NT2/D1 (cell line): ENCODE data around the gene SCAANT1.

Experiments
- DNase-seq: peaks from one replicate; pipeline ENCODE4 v3.0.0-alpha.2; 2011; ENCODE audit warnings: low read depth, low spot score
- H3K27me3 ChIP-seq: 2 replicates; pipeline ENCODE4 v1.6.0; 2011; ENCODE audit warnings: mild to moderate bottlenecking; ENCODE audit not compliant: insufficient read length, insufficient read depth
- H3K36me3 ChIP-seq: 2 replicates; pipeline ENCODE4 v1.6.1; 2011; ENCODE audit warnings: mild to moderate bottlenecking, low read length, mixed read lengths; ENCODE audit not compliant: insufficient read depth, insufficient read length
- H3K4me1 ChIP-seq: 2 replicates; pipeline ENCODE4 v1.5.1; 2011; ENCODE audit not compliant: insufficient read depth, insufficient read length
- H3K4me3 ChIP-seq: 2 replicates; pipeline ENCODE4 v1.5.1; 2011; ENCODE audit warnings: low read depth; ENCODE audit not compliant: insufficient read length
- H3K9ac ChIP-seq: 2 replicates; pipeline ENCODE4 v1.6.0; 2011; ENCODE audit warnings: low read depth; ENCODE audit not compliant: insufficient read length
- H3K9me3 ChIP-seq: 2 replicates; pipeline ENCODE4 v1.5.1; 2011; ENCODE audit warnings: mild to moderate bottlenecking, low read length; ENCODE audit not compliant: insufficient read depth
- SUZ12 ChIP-seq: IDR thresholded peaks from 2 replicates; pipeline ENCODE4 v1.6.1; 2011; ENCODE audit not compliant: insufficient read length, insufficient read depth; ENCODE audit errors: extremely low read depth
- YY1 ChIP-seq: IDR thresholded peaks from 2 replicates; pipeline ENCODE4 v1.6.1; 2011; ENCODE audit not compliant: insufficient read length, insufficient read depth
- ZNF274 ChIP-seq: IDR thresholded peaks from 2 replicates; pipeline ENCODE4 v1.6.1; 2011; ENCODE audit warnings: mild to moderate bottlenecking, low read depth, low read length

The SCAANT1 gene

DNA sequence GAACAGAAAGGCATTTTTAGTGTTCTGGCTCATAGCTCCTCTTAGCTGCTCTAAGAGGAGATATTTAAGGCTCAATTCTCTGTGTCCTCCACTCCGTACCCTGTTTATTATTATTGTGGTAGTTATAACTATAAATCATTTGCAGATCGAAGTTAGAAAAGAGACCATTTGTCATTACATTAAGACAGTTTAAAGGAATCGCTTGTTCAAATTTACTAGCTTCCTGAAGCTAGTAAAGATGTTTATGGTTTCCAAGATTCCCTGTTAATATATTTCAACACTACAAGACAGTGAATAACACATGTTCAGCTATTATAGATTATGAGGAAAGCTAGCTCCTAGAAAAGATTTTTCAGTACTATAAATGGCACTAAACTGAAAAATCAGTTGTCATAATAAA is 35.9 kb downstream of the SCAANT1 start:
- peaks cover 4% of the 10 kb centered on the region for H3K36me3 ChIP-seq
- no peaks in the 10 kb centered on the region for H3K4me1 ChIP-seq
- no peaks in the 10 kb centered on the region for H3K27me3 ChIP-seq
- DNase-seq = no peak
- H3K4me3 ChIP-seq = no peak overlapping the region
- H3K9me3 ChIP-seq = no peaks in the 10 kb centered on the region
- no peak overlapping the region for H3K9ac ChIP-seq
- TF ChIP-seq SUZ12 = no peak
- TF ChIP-seq ZNF274 = no peak
- no peak for TF ChIP-seq YY1

DNA sequence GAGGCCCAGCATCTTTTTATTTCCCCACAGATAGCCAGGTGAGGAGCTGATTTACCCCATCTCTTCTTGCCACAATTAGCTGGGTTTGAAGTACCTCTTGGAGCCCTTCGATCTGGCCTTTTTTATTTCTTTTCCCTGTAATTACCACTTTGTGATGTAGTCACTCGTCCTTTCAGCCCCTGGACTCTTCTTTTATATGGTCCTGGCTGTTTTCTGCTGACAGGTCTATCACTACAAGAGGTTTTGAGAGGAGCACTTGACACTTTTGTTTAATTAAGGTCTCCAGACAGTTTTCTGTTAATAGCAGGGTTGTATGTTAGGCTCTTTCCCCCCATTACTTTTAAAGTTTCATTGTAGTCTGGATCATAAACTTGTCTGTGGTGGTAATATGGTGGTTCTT is 36.7 kb downstream of the SCAANT1 start:
- Histone ChIP-seq H3K4me3 (no peak overlapping the region), H3K27me3 (no peaks in the 10 kb centered on the region), H3K9ac (no peak overlapping the region), H3K9me3 (no peaks in the 10 kb centered on the region), H3K36me3 (peaks cover 4% of the 10 kb centered on the region), H3K4me1 (no peaks in the 10 kb centered on the region)
- TF ChIP-seq YY1 = no peak
- TF ChIP-seq SUZ12 = no peak
- TF ChIP-seq ZNF274 = no peak
- DNase-seq = no peak

DNA sequence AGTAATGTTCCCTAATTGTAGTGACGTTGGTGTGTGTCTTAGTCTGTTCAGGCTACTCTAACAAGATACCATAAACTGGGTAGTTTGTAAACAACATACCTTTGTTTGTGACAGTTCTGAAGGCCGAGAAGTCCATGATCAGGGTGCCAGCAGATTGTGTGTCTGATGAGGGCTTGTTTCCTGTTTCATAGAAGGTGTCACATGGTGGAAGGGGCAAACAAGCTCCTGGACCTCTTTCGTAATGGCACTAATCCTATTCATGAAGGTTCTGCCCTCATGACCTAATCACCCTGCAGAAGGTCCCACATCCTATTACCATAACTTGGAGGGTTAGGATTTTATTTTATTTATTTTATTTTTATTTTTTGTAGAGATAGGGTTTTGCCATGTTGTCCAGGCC is 37.4 kb downstream of the SCAANT1 start:
- H3K27me3 ChIP-seq = no peaks in the 10 kb centered on the region
- H3K4me1 ChIP-seq = no peaks in the 10 kb centered on the region
- H3K9me3 ChIP-seq = no peaks in the 10 kb centered on the region
- TF ChIP-seq ZNF274 (no peak), SUZ12 (no peak)
- no peak for DNase-seq
- H3K9ac ChIP-seq = no peak overlapping the region
- H3K36me3 ChIP-seq = peaks cover 5% of the 10 kb centered on the region
- H3K4me3 ChIP-seq = no peak overlapping the region

DNA sequence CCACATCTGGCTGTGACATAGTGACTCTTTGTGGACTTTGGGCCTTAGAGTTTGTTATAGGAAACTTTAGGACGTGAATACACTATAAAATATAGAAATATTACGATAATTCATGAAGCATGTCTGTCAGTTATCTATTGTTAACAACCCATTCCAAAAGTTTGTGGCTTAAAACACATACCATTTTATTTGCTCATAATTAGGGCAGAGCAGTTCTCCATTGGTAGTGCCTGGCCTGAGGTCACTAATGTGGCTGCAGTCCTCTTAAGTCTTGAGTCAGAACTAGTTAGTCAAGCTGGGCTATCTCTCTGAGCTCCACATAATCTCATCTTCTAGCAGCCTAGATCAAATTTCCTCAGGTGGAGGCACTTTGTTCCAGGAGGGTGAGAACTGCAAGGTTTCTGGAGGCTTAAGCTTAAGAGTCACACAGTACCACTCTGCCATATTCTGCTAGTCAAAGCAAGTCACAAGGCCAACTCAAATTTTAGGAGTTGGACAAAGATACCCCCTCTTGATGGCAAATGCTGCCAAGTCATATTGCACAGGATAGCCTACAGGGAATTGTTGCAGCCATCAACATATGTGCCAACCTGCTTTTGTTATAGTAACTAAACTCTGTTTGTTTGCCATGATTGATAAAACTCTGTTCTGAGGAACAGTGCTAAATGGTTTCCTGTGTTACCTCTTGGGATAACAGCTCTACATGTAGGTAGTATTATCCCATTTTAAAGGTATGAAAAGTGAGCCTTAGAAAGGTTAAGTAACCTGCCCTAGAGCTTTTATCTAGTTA is 39.9 kb downstream of the SCAANT1 start:
- no peak for TF ChIP-seq SUZ12
- TF ChIP-seq ZNF274 = no peak
- TF ChIP-seq YY1 = no peak
- Histone ChIP-seq H3K9me3 (no peaks in the 10 kb centered on the region), H3K27me3 (no peaks in the 10 kb centered on the region), H3K4me3 (no peak overlapping the region), H3K9ac (no peak overlapping the region), H3K4me1 (no peaks in the 10 kb centered on the region), H3K36me3 (peaks cover 10% of the 10 kb centered on the region)
- DNase-seq = no peak

DNA sequence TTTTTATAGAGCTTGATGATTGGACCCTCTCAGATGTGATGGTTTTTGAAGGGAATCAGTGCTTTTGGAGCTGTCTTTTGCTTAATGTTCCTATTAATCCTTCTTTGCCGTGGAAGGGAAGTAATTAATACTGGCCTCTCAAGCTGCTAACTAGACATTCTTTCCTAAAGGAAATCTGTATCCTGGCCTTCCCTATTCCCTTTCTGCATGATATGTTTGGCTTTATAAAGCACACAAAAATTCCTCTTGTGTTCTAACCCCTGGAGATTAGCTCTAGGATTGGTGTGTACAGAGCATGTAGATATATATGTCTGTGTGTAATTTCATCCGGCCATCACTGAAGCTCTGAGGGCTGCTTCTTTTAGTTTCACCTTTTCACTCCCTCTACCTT is 41.6 kb downstream of the SCAANT1 start:
- Histone ChIP-seq H3K9me3 (no peaks in the 10 kb centered on the region), H3K4me3 (no peak overlapping the region), H3K27me3 (no peaks in the 10 kb centered on the region), H3K4me1 (no peaks in the 10 kb centered on the region), H3K9ac (no peak overlapping the region), H3K36me3 (peaks cover 23% of the 10 kb centered on the region)
- no peak for DNase-seq
- TF ChIP-seq ZNF274 = no peak
- TF ChIP-seq SUZ12 = no peak
- no peak for TF ChIP-seq YY1

DNA sequence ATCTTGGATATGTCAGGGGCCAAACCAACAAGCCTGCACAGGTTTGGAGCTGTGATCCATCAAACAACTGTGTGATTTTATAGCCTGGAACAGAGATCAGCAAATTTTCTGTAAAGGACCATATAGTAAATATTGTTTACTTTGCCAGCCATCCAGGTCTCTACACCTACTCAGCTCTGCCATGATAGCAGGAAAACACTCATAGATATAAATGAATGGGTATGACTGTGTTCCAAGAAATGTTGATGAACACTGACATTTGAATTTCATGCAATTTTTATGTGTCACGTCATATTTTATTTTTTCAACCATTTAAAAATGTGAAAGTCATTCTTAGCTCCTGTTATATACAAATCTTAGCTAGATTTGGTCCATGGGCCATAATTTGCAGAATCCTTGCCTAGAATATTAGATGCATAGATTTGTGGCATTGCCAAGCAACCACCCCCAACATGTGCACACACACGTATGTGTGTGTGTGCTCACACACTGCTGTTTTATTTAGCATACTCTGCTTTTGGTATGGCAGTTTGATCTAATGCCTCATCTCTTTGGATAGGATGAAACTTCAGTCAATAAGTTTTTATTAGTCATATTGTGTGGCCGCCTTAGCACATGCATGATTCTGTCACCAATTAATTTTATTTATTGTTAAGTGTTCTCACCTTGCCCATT is 42.1 kb downstream of the SCAANT1 start:
- Histone ChIP-seq H3K9me3 (no peaks in the 10 kb centered on the region), H3K9ac (no peak overlapping the region), H3K36me3 (peaks cover 23% of the 10 kb centered on the region), H3K27me3 (no peaks in the 10 kb centered on the region), H3K4me1 (no peaks in the 10 kb centered on the region), H3K4me3 (no peak overlapping the region)
- TF ChIP-seq ZNF274 (no peak), SUZ12 (no peak), YY1 (no peak)
- DNase-seq = no peak

DNA sequence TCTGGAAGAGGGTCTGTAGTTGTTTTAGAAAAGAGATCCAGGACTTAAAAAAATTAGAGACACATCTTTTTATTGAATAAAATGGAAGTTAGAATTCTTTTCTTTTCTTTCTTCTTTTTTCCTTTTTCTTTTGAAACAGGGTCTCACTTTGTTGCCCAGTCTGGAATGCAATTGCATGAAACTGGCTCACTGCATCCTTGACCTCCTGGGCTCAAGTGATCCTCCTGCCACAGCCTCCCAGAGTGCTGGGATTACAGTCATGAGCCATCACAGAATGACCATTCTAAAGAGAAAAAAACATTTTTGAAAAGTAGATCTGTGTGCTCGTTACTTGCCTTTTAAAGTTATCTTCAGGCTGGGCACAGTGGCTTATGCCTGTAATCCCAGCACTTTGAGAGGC is 45.0 kb downstream of the SCAANT1 start:
- Histone ChIP-seq H3K4me1 (no peaks in the 10 kb centered on the region), H3K36me3 (peaks cover 19% of the 10 kb centered on the region), H3K4me3 (no peak overlapping the region), H3K27me3 (no peaks in the 10 kb centered on the region), H3K9ac (no peak overlapping the region), H3K9me3 (no peaks in the 10 kb centered on the region)
- no peak for TF ChIP-seq SUZ12
- no peak for TF ChIP-seq YY1
- no peak for TF ChIP-seq ZNF274
- DNase-seq = no peak
